Left ventricle myocardium inferior (tissue), 1 donor: ENCODE measurements around the gene ATP6V0A1. TPM values are rescaled to one million over a fixed set of nuclear protein-coding genes. Genes with fewer than 3 reads are reported as not detected.
A peak's percentile ranks its signal among the peaks of the same experiment; 100 is the strongest.

Experiments
- DNase-seq: peaks from one replicate; pipeline ENCODE4 v3.0.0-alpha.2; 2020
- H3K27ac ChIP-seq: fragments of 200-600 bp; replicated peaks from 2 replicates; pipeline ENCODE4 v1.8.0; 2021
- H3K27me3 ChIP-seq: fragments of 200-600 bp; 2 replicates; pipeline ENCODE4 v1.8.0; 2021; ENCODE audit warnings: low read depth
- H3K36me3 ChIP-seq: fragments of 200-600 bp; 2 replicates; pipeline ENCODE4 v1.8.0; 2021
- H3K4me1 ChIP-seq: fragments of 200-600 bp; 2 replicates; pipeline ENCODE4 v1.8.0; 2021
- H3K4me3 ChIP-seq: fragments of 200-600 bp; 2 replicates; pipeline ENCODE4 v1.8.0; 2021; ENCODE audit warnings: mild to moderate bottlenecking, moderate library complexity
- H3K9me3 ChIP-seq: fragments of 200-600 bp; replicated peaks from 2 replicates; pipeline ENCODE4 v1.8.0; 2021
- CTCF ChIP-seq: fragments of 200-600 bp; IDR thresholded peaks from 2 replicates; pipeline ENCODE4 v1.8.0; 2021; ENCODE audit warnings: antibody characterized with exemption, mild to moderate bottlenecking, borderline replicate concordance
- intact Hi-C: fragments of 100-400 bp; cut with micrococcal nuclease; formaldehyde crosslinking; loops from one replicate; pipeline ENCODE4 v1.11.0; 2022
- total RNA-seq: library from RNA; stranded (reverse); fragmentation: NEBNext Ultra II Directional; extraction: Animal tissue kit (Norgen Biotek cat#: 25700); gene quantifications from one replicate; pipeline ENCODE4 v1.2.1, GENCODE V29; 2021
- donor health status: DM: no; HTN: yes; CAD: no; lungs with severe emphysema.

ATP6V0A1 gene
- total RNA-seq, 1 donor from 2014 or later: 25.6 TPM

- peak within 1 kb of the TSS; percentile 91 for H3K27ac ChIP-seq
- H3K4me1 ChIP-seq: peaks cover 50% of the 10 kb centered on the region
- peak within 1 kb of the TSS; percentile 96 for H3K4me3 ChIP-seq
- no peak for TF ChIP-seq CTCF
- H3K36me3 ChIP-seq: peaks cover 21% of the 10 kb centered on the region
- intact Hi-C loops: no loop called here
- peak; percentile 95 for DNase-seq
- no peaks in the 10 kb centered on the region for H3K9me3 ChIP-seq
- H3K27me3 ChIP-seq: no peaks in the 10 kb centered on the region
These were observed 103.3 kb downstream of the ATP6V0A1 start, which contains the start of gene COASY for GRCh38 chr17:42561897-42562387. COASY (plus strand) TSS chr17:42562148; CDS start chr17:42562623, 475 bp downstream.

GRCh38 chr17:42562388-42563142, 103.9 kb downstream of the ATP6V0A1 start:
- H3K27ac ChIP-seq: peak overlapping the region; percentile 91
- intact Hi-C loops: no loop called here
- DNase-seq: no peak
- peaks cover 21% of the 10 kb centered on the region for H3K36me3 ChIP-seq
- no peak for TF ChIP-seq CTCF
- no peaks in the 10 kb centered on the region for H3K27me3 ChIP-seq
- H3K4me1 ChIP-seq: peaks cover 56% of the 10 kb centered on the region
- peak overlapping the region; percentile 96 for H3K4me3 ChIP-seq
- no peaks in the 10 kb centered on the region for H3K9me3 ChIP-seq

GRCh38 chr17:42563143-42563509, 104.4 kb downstream of the ATP6V0A1 start:
- TF ChIP-seq CTCF: no peak
- Histone ChIP-seq H3K4me3 (peak overlapping the region; percentile 96), H3K4me1 (peaks cover 62% of the 10 kb centered on the region), H3K27me3 (no peaks in the 10 kb centered on the region), H3K36me3 (peaks cover 21% of the 10 kb centered on the region), H3K9me3 (no peaks in the 10 kb centered on the region), H3K27ac (peak overlapping the region; percentile 91)
- DNase-seq: no peak
- intact Hi-C loops: no loop called here

GRCh38 chr17:42563543-42563942, 104.9 kb downstream of the ATP6V0A1 start:
- no peak for TF ChIP-seq CTCF
- no peak for DNase-seq
- intact Hi-C loops: no loop called here
- Histone ChIP-seq H3K27ac (no peak overlapping the region), H3K36me3 (peaks cover 24% of the 10 kb centered on the region), H3K4me1 (peaks cover 66% of the 10 kb centered on the region), H3K9me3 (no peaks in the 10 kb centered on the region), H3K4me3 (peak overlapping the region; percentile 96), H3K27me3 (no peaks in the 10 kb centered on the region)

- no peaks in the 10 kb centered on the region for H3K9me3 ChIP-seq
- DNase-seq: no peak
- no peak overlapping the region for H3K27ac ChIP-seq
- no peak for TF ChIP-seq CTCF
- peaks cover 70% of the 10 kb centered on the region for H3K4me1 ChIP-seq
- peaks cover 28% of the 10 kb centered on the region for H3K36me3 ChIP-seq
- H3K27me3 ChIP-seq: no peaks in the 10 kb centered on the region
- H3K4me3 ChIP-seq: peak overlapping the region; percentile 96
- intact Hi-C loops: no loop called here
These were observed 105.3 kb downstream of the ATP6V0A1 start for GRCh38 chr17:42563950-42564349.
